ENCODE results near the gene SYN1.
"Not testable (repeated sequence)": the region's sequence is repeated elsewhere in the genome, so short reads cannot be mapped to it uniquely, and the experiment has no call there.

SYN1 gene

GRCh38 chrX:47633689-47634590 is 14.3 kb upstream of the SYN1 start:
- no peak for DNase-seq (ENCODE audit: low read depth)

- no peak for DNase-seq (ENCODE audit: low read depth)
Observed at GRCh38 chrX:47632666-47633065, 13.0 kb upstream of the SYN1 start.

GRCh38 chrX:47631676-47632075 is 12.0 kb upstream of the SYN1 start:
- DNase-seq (ENCODE audit: low read depth) = no peak

- no peak for DNase-seq (ENCODE audit: low read depth)
Observed at GRCh38 chrX:47629419-47630200, 10.0 kb upstream of the SYN1 start, which contains the start of gene CFP. TSS of gene CFP (minus strand) at chrX:47629930. CDS start at chrX:47629844, 86 bp downstream.

- no peak for DNase-seq (ENCODE audit: low read depth)
Observed at GRCh38 chrX:47628982-47629381, 9.3 kb upstream of the SYN1 start.

GRCh38 chrX:47625365-47625764 is 5.7 kb upstream of the SYN1 start:
- DNase-seq (ENCODE audit: low read depth) = no peak

- peak; percentile 32 for DNase-seq (ENCODE audit: low read depth)
Observed at GRCh38 chrX:47623540-47624027, 3.9 kb upstream of the SYN1 start.

GRCh38 chrX:47621851-47622250 is 2.2 kb upstream of the SYN1 start:
- no peak for DNase-seq (ENCODE audit: low read depth)

- no peak for DNase-seq (ENCODE audit: low read depth)
Observed at GRCh38 chrX:47620303-47620685, 637 bp upstream of the SYN1 start.

GRCh38 chrX:47618923-47619485 is 653 bp downstream of the SYN1 start:
- DNase-seq (ENCODE audit: low read depth) = no peak

- DNase-seq (ENCODE audit: low read depth) = no peak
Observed at GRCh38 chrX:47614618-47615017, 5.0 kb downstream of the SYN1 start.

- DNase-seq (ENCODE audit: low read depth) = no peak
Observed at GRCh38 chrX:47613082-47613481, 6.6 kb downstream of the SYN1 start.

- no peak for DNase-seq (ENCODE audit: low read depth)
Observed at GRCh38 chrX:47612418-47612817, 7.2 kb downstream of the SYN1 start.

- no peak for DNase-seq (ENCODE audit: low read depth)
Observed at GRCh38 chrX:47611926-47612325, 7.7 kb downstream of the SYN1 start.

- DNase-seq (ENCODE audit: low read depth) = no peak
Observed at GRCh38 chrX:47611489-47611888, 8.2 kb downstream of the SYN1 start.

- no peak for DNase-seq (ENCODE audit: low read depth)
Observed at GRCh38 chrX:47610511-47610910, 9.1 kb downstream of the SYN1 start.

GRCh38 chrX:47608130-47608810 is 11.4 kb downstream of the SYN1 start:
- DNase-seq (ENCODE audit: low read depth) = no peak

GRCh38 chrX:47607091-47607490 is 12.6 kb downstream of the SYN1 start:
- DNase-seq (ENCODE audit: low read depth) = no peak

- DNase-seq (ENCODE audit: low read depth) = no peak
Observed at GRCh38 chrX:47605024-47605423, 14.6 kb downstream of the SYN1 start.

- DNase-seq (ENCODE audit: low read depth) = not testable (repeated sequence)
Observed at GRCh38 chrX:47603125-47603524, 16.5 kb downstream of the SYN1 start.

- DNase-seq (ENCODE audit: low read depth) = no peak
Observed at GRCh38 chrX:47597222-47597621, 22.4 kb downstream of the SYN1 start.

- DNase-seq (ENCODE audit: low read depth) = no peak
Observed at GRCh38 chrX:47596256-47596655, 23.4 kb downstream of the SYN1 start.
